NB4 (cell line): Measurements from ENCODE around the gene RNU2-1.
"Not testable (repeated sequence)": the region's sequence is repeated elsewhere in the genome, so short reads cannot be mapped to it uniquely, and the experiment has no call there.

ENCODE experiments used
- DNase-seq: peaks from one replicate; pipeline ENCODE4 v3.0.0; 2010; ENCODE audit warnings: low read depth
- H3K4me3 ChIP-seq: one replicate; pipeline ENCODE4 v1.5.1; 2011; ENCODE audit warnings: mild to moderate bottlenecking, low read depth, low read length, moderate library complexity
- CTCF ChIP-seq: IDR thresholded peaks from one replicate; pipeline ENCODE4 v1.5.1; 2012; ENCODE audit warnings: low read depth, low read length
- MAX ChIP-seq: IDR thresholded peaks from 2 replicates; pipeline ENCODE4 v1.6.1; 2011; ENCODE audit warnings: low read depth, low read length
- MYC ChIP-seq: IDR thresholded peaks from 2 replicates; pipeline ENCODE4 v1.6.1; 2011; ENCODE audit warnings: low read depth, low read length
- POLR2A ChIP-seq: IDR thresholded peaks from 2 replicates; pipeline ENCODE4 v1.6.1; 2011; ENCODE audit warnings: mild to moderate bottlenecking; ENCODE audit not compliant: insufficient read length; ENCODE audit errors: extremely low read depth

The RNU2-1 gene

GRCh38 chr17:43211480-43212402 is 22.0 kb downstream of the RNU2-1 start, which contains the start of gene TMEM106A:
TMEM106A (plus strand) TSS chr17:43211875; CDS start chr17:43213042, 1,167 bp downstream.
- peak within 1 kb of the TSS; percentile 80 for H3K4me3 ChIP-seq
- peak; percentile 85 for DNase-seq

GRCh38 chr17:43211123-43211479 is 22.7 kb downstream of the RNU2-1 start:
- H3K4me3 ChIP-seq: peak overlapping the region; percentile 80
- peak; percentile 19 for DNase-seq
- TF ChIP-seq MAX: no peak
- no peak for TF ChIP-seq CTCF
- no peak for TF ChIP-seq POLR2A
- no peak for TF ChIP-seq MYC

More at GRCh38 chr17:43211480-43212402, 22.0 kb downstream of the RNU2-1 start, which contains the start of gene TMEM106A:
- TF ChIP-seq POLR2A (peak; percentile 87), CTCF (peak; percentile 9), MYC (no peak), MAX (peak; percentile 17; the same call in 1 of the 2 replicates)

- H3K4me3 ChIP-seq: peak overlapping the region; percentile 80
- no peak for DNase-seq
- TF ChIP-seq MYC (no peak), MAX (no peak)
These were observed 23.2 kb downstream of the RNU2-1 start for GRCh38 chr17:43210576-43210975.

GRCh38 chr17:43203013-43203412 is 30.8 kb downstream of the RNU2-1 start:
- not testable (repeated sequence) for H3K4me3 ChIP-seq, DNase-seq

DNA sequence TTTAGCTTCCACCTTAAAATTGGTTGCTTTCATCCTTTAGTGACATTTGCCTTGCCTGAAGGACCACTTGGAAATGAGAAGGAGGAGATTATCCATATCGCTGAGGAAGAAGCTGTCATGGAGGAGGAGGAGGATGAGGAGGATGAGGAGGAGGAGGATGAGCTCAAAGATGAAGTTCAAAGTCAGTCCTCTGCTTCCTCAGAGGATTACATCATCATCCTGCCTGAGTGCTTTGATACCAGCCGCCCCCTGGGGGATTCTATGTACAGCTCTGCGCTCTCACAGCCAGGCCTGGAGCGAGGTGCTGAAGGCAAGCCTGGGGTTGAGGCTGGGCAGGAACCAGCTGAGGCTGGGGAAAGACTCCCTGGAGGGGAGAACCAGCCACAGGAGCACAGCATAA is 33.6 kb downstream of the RNU2-1 start:
- DNase-seq: peak; percentile 82
- H3K4me3 ChIP-seq: no peak overlapping the region
- TF ChIP-seq MAX (no peak), MYC (no peak)

DNA sequence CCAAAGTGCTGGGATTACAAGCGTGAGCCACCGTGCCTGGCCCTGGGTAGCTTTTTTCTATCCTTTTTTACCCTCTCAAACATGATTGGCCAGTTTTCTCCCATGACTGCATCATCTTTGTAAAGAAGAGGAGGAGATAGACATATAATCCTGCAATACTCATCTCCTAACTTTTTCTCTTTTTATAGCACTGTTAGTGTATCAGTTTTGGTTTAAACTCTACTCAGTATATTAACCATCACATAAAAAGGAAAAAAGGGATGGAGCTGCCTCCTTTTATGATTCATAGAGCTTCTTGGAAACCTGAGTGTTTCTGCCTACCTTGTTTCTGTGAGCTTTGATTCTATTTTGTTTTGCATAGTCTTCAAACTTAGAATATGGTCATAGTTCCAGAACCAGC is 34.1 kb downstream of the RNU2-1 start:
- no peak overlapping the region for H3K4me3 ChIP-seq
- TF ChIP-seq CTCF: no peak
- TF ChIP-seq MAX: no peak
- no peak for TF ChIP-seq MYC
- TF ChIP-seq POLR2A: no peak
- no peak for DNase-seq

- H3K4me3 ChIP-seq: no peak overlapping the region
- no peak for DNase-seq
- TF ChIP-seq POLR2A (no peak), MYC (no peak), MAX (no peak), CTCF (no peak)
These were observed 40.5 kb downstream of the RNU2-1 start for GRCh38 chr17:43193251-43193650.

DNA sequence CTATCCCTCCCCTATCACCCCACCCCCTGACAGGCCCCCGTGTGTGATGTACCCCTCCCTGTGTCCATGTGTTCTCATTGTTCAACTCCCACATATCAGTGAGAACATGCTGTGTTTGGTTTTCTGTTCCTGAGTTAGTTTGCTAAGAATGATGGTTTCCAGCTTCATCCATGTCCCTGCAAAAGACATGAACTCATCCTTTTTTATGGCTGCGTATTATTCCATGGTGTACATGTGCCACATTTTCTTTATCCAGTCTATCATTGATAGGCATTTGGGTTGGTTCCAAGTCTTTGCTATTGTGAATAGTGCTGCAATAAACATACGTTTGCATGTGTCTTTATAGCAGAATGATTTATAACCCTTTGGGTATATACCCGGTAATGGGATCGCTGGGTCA is 47.1 kb downstream of the RNU2-1 start:
- DNase-seq, H3K4me3 ChIP-seq: not testable (repeated sequence)
